OCI-LY1 (cell line): Measurements from ENCODE around the gene ADPRM.
"Not testable (repeated sequence)": the region's sequence is repeated elsewhere in the genome, so short reads cannot be mapped to it uniquely, and the experiment has no call there.

Source experiments
- H2AFZ ChIP-seq: fragments of 200-600 bp; sonication (generic), shearing (Covaris generic); 2 replicates; pipeline ENCODE4 v1.6.0; 2014; ENCODE audit warnings: antibody characterized with exemption, mild to moderate bottlenecking, low read length
- H3F3A ChIP-seq: fragments of 200-600 bp; sonication (generic), shearing (Covaris generic); 2 replicates; pipeline ENCODE4 v1.6.0; 2014; ENCODE audit warnings: mild to moderate bottlenecking, antibody characterized with exemption, low read length, moderate library complexity; ENCODE audit not compliant: insufficient read depth
- H3K27ac ChIP-seq: fragments of 200-600 bp; sonication (generic); 2 replicates; pipeline ENCODE4 v1.5.1; 2014; ENCODE audit warnings: low read length, mixed run types, mild to moderate bottlenecking, low read depth; ENCODE audit not compliant: poor library complexity, severe bottlenecking
- H3K27me3 ChIP-seq: fragments of 200-600 bp; sonication (generic); 2 replicates; pipeline ENCODE4 v1.6.0; 2014; ENCODE audit warnings: antibody characterized with exemption, mild to moderate bottlenecking, low read length, moderate library complexity; ENCODE audit not compliant: insufficient read depth
- H3K36me3 ChIP-seq: fragments of 200-600 bp; sonication (generic); 2 replicates; pipeline ENCODE4 v1.6.1; 2014; ENCODE audit warnings: mild to moderate bottlenecking, antibody characterized with exemption, low read length, moderate library complexity, mixed read lengths; ENCODE audit not compliant: insufficient read depth
- H3K4me1 ChIP-seq: fragments of 200-600 bp; sonication (generic); 2 replicates; pipeline ENCODE4 v1.5.1; 2014; ENCODE audit warnings: mild to moderate bottlenecking, low read length, moderate library complexity; ENCODE audit not compliant: insufficient read depth, severe bottlenecking
- H3K4me2 ChIP-seq: fragments of 200-600 bp; sonication (generic), shearing (Covaris generic); 2 replicates; pipeline ENCODE4 v1.6.1; 2014; ENCODE audit warnings: low read length
- H3K4me3 ChIP-seq: fragments of 200-600 bp; sonication (generic); 2 replicates; pipeline ENCODE4 v1.5.1; 2014; ENCODE audit warnings: low read length, low read depth, mild to moderate bottlenecking, mixed read lengths; ENCODE audit not compliant: poor library complexity, severe bottlenecking
- H3K79me2 ChIP-seq: fragments of 200-600 bp; shearing (Covaris generic); 2 replicates; pipeline ENCODE4 v1.6.1; 2016; ENCODE audit warnings: mixed run types, low read length, mixed read lengths; ENCODE audit not compliant: insufficient read depth
- H3K9ac ChIP-seq: fragments of 200-600 bp; sonication (generic), shearing (Covaris generic); 2 replicates; pipeline ENCODE4 v1.6.1; 2014; ENCODE audit warnings: mild to moderate bottlenecking, low read length, mixed read lengths
- H3K9me2 ChIP-seq: fragments of 200-600 bp; sonication (generic), shearing (Covaris generic); 2 replicates; pipeline ENCODE4 v1.6.1; 2014; ENCODE audit warnings: low read depth, mild to moderate bottlenecking, low read length, mixed read lengths
- H3K9me3 ChIP-seq: fragments of 200-600 bp; shearing (Covaris generic); 2 replicates; pipeline ENCODE4 v1.6.1; 2014; ENCODE audit warnings: low read length, mixed read lengths
- H4K20me1 ChIP-seq: fragments of 200-600 bp; sonication (generic), shearing (Covaris generic); 2 replicates; pipeline ENCODE4 v1.6.0; 2016; ENCODE audit warnings: mild to moderate bottlenecking, low read length; ENCODE audit not compliant: insufficient read depth
- EZH2 ChIP-seq: fragments of 200-600 bp; sonication (generic), shearing (Covaris generic); IDR thresholded peaks from 2 replicates; pipeline ENCODE4 v1.8.0; 2017; ENCODE audit warnings: borderline replicate concordance, mixed run types, mild to moderate bottlenecking, antibody characterized with exemption, low read length, moderate library complexity, mixed read lengths
- TF ChIP-seq, protein P1 (sequence below): fragments of 200-600 bp; sonication (generic), shearing (Covaris generic); IDR thresholded peaks from 2 replicates; pipeline ENCODE4 v1.5.1; 2017; ENCODE audit warnings: mild to moderate bottlenecking, antibody characterized with exemption, low read length, moderate library complexity, mixed read lengths

The ADPRM gene

DNA sequence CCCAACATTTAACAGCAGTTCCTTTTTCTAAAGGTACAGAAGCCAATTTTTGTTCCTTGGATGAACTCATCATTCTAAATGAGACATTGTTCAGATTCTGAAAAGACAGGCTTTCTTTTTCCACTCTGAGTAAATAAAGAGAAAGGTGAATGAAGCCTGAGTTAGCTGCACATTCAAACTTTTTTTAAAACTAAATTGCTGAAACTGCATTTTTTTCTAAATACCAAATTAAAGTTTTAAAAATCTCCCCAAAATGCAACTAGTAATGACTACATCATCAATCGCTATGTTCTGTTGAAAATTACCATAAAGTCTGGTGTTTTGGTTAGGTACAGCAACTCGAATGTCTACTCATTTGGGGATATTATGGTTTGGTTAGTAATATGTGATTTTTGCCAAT is 9.9 kb upstream of the ADPRM start:
- peaks cover 14% of the 10 kb centered on the region; the same call in 1 of the 2 replicates for H3K79me2 ChIP-seq
- H4K20me1 ChIP-seq: no peaks in the 10 kb centered on the region
- no peak overlapping the region for H2AFZ ChIP-seq
- TF ChIP-seq EZH2: no peak
- TF ChIP-seq, protein P1, sequence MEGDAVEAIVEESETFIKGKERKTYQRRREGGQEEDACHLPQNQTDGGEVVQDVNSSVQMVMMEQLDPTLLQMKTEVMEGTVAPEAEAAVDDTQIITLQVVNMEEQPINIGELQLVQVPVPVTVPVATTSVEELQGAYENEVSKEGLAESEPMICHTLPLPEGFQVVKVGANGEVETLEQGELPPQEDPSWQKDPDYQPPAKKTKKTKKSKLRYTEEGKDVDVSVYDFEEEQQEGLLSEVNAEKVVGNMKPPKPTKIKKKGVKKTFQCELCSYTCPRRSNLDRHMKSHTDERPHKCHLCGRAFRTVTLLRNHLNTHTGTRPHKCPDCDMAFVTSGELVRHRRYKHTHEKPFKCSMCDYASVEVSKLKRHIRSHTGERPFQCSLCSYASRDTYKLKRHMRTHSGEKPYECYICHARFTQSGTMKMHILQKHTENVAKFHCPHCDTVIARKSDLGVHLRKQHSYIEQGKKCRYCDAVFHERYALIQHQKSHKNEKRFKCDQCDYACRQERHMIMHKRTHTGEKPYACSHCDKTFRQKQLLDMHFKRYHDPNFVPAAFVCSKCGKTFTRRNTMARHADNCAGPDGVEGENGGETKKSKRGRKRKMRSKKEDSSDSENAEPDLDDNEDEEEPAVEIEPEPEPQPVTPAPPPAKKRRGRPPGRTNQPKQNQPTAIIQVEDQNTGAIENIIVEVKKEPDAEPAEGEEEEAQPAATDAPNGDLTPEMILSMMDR: no peak
- no peaks in the 10 kb centered on the region for H3F3A ChIP-seq
- no peaks in the 10 kb centered on the region for H3K4me1 ChIP-seq
- no peak overlapping the region for H3K4me3 ChIP-seq
- no peak overlapping the region for H3K9ac ChIP-seq
- H3K4me2 ChIP-seq: no peak overlapping the region
- no peaks in the 10 kb centered on the region for H3K9me3 ChIP-seq
- H3K9me2 ChIP-seq: no peaks in the 10 kb centered on the region
- H3K36me3 ChIP-seq: peaks cover 90% of the 10 kb centered on the region
- no peak overlapping the region for H3K27ac ChIP-seq
- no peaks in the 10 kb centered on the region for H3K27me3 ChIP-seq

DNA sequence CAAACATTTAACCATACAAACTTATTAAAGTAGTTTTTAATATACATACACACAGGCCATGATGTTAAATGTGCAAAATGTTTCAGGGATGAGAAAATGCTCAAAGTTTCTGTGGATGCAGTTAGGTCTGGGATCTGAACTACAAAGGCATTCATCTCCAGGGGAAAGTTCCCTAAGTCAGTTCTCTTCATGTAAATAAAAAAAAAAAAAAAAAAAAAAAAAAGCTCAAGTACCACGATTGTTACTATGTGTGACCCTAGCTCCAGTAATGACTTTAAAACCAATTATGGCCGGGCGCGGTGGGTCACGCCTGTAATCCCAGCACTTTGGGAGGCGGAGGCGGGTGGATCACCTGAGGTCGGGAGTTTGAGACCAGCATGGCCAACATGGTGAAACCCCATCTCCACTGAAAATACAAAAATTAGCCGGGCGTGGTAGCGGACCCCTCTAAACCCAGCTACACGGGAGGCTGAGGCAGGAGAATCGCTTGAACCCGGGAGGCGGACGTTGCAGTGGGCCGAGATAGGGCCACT is 1.5 kb upstream of the ADPRM start:
- H3K36me3 ChIP-seq: peaks cover 47% of the 10 kb centered on the region
- H3K9me3 ChIP-seq, H3F3A ChIP-seq, H3K27me3 ChIP-seq, H4K20me1 ChIP-seq, H3K27ac ChIP-seq, H3K9me2 ChIP-seq, H2AFZ ChIP-seq: not testable (repeated sequence)
- H3K4me1 ChIP-seq: peaks cover 32% of the 10 kb centered on the region
- peak overlapping the region; percentile 99 for H3K4me2 ChIP-seq
- H3K79me2 ChIP-seq: peaks cover 45% of the 10 kb centered on the region
- H3K4me3 ChIP-seq: peak overlapping the region; percentile 83
- H3K9ac ChIP-seq: peak overlapping the region; percentile 90

DNA sequence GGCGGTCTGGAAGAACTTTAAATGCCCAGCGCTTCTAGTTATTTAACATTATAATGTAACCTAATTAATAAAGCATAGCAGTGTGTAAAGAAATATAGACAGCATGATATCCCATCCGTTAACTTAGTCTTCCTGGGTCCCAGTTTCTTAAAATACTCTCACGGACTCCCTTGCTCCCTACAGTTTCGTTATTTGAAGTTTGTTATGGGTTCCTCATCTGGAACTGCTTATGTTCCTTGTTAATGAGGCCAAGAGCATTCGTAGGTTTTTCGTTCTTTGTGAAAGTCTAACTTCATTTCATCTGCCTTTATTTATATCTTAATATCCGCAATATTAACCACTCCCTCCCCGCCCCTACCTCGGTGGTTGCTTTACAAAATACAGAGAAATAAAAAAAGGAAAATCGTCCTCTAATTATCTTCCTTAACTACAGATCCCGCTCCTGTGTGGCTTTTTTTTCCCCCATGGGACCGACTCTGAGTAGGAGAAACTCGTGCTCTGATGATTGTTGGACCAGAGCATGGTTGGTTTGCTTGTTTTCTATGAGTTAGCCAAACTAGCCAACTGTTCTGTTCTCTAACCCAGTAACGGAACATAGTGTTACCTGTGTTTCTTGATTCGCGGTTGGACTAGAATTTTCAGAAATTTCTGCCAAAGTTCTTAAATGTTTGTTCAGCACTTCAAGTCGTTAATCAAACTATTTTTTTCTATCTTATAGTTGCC is 863 bp downstream of the ADPRM start:
- Histone ChIP-seq H3K27me3 (no peaks in the 10 kb centered on the region), H3K4me3 (peak overlapping the region; percentile 83), H3F3A (no peaks in the 10 kb centered on the region), H2AFZ (0 out of 2 replicates have a peak overlapping the region, but pooled peaks have one; percentile 42), H3K79me2 (peaks cover 44% of the 10 kb centered on the region), H3K9me3 (no peaks in the 10 kb centered on the region), H3K4me2 (peak overlapping the region; percentile 94), H3K4me1 (peaks cover 32% of the 10 kb centered on the region), H3K9me2 (no peaks in the 10 kb centered on the region), H3K27ac (peak overlapping the region; percentile 80), H4K20me1 (no peaks in the 10 kb centered on the region), H3K36me3 (peaks cover 24% of the 10 kb centered on the region), H3K9ac (peak overlapping the region; percentile 90)
- TF ChIP-seq, protein P1: no peak
- no peak for TF ChIP-seq EZH2

DNA sequence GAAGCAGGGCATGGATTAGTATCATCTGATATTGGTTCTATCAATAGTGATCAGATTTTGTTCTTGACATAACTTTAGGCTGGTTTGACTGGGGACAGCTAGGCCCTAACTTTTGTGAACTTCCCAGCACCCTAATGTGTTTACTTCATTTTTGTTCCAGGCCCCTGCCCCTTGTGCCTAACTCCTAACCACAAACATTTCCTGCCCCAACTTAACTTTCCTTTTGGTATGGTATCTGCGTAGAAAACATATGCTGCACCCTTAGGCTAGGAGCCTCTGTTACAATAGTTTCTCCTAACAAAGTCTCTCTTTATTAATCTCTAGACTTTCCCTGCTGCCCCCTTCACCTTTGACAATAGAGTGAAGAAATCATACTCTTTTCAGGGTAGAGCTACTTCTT is 2.5 kb downstream of the ADPRM start:
- Histone ChIP-seq H3K27me3 (no peaks in the 10 kb centered on the region), H3K4me2 (no peak overlapping the region), H3K9me3 (no peaks in the 10 kb centered on the region), H3K9me2 (no peaks in the 10 kb centered on the region), H3K9ac (no peak overlapping the region), H3K4me3 (no peak overlapping the region), H3K36me3 (peaks cover 11% of the 10 kb centered on the region), H3K27ac (peak overlapping the region; percentile 19), H2AFZ (no peak overlapping the region), H3F3A (no peaks in the 10 kb centered on the region), H3K4me1 (peaks cover 32% of the 10 kb centered on the region), H3K79me2 (peaks cover 34% of the 10 kb centered on the region), H4K20me1 (no peaks in the 10 kb centered on the region)
- TF ChIP-seq, protein P1: no peak
- no peak for TF ChIP-seq EZH2
